Adrenal gland (tissue), 12 donors: ENCODE data around the gene EPB42. TPM values are rescaled to one million over a fixed set of nuclear protein-coding genes. Genes with fewer than 3 reads are reported as not detected.
"Not testable (repeated sequence)": the region's sequence is repeated elsewhere in the genome, so short reads cannot be mapped to it uniquely, and the experiment has no call there.

ENCODE experiments used
- DNase-seq, 7 donors: peaks; one replicate each; pipeline ENCODE4 v3.0.0-alpha.2; 2019 to 2020
- H3K27ac ChIP-seq, 5 donors: fragments of 200-600 bp; sonication (generic) in 4 of 5; 1 replicate in 3 of 5; 2 replicates in 2 of 5; pipeline versions ENCODE4 v1.5.1 to v1.8.0; 2016 to 2020; ENCODE audit warnings: mild to moderate bottlenecking in 1 of 5
- H3K27me3 ChIP-seq: fragments of 200-600 bp; 2 replicates; pipeline ENCODE4 v1.8.0; 2021
- H3K36me3 ChIP-seq, 2 donors: fragments of 200-600 bp; replicated peaks in 1 of 2; 1 replicate in 1 of 2; 2 replicates in 1 of 2; pipeline versions ENCODE4 v1.5.1 to v1.8.0; 2018 to 2022
- H3K4me1 ChIP-seq, 2 donors: fragments of 200-600 bp; replicated peaks in 1 of 2; 1 replicate in 1 of 2; 2 replicates in 1 of 2; pipeline versions ENCODE4 v1.5.1 to v1.8.0; 2018 to 2021
- H3K4me3 ChIP-seq, 4 donors: fragments of 200-600 bp; sonication (generic) in 3 of 4; one replicate each; pipeline ENCODE4 v1.5.1; 2016 to 2018
- H3K9me3 ChIP-seq, 3 donors: fragments of 200-600 bp; sonication (generic) in 1 of 3; replicated peaks in 1 of 3; 1 replicate in 2 of 3; 2 replicates in 1 of 3; pipeline versions ENCODE4 v1.5.1 to v1.8.0; 2016 to 2021
- CTCF ChIP-seq, 6 experiments: fragments of 450-650 bp in 4 of 6; fragments of 200-600 bp in 2 of 6; sonication (generic) in 1 of 6; IDR thresholded peaks; 1 replicate in 5 of 6; 2 replicates in 1 of 6; pipeline versions ENCODE4 v1.5.1 to v1.8.0; 2016 to 2021; ENCODE audit warnings: antibody characterized with exemption in 6 of 6, mild to moderate bottlenecking in 2 of 6, moderate library complexity in 1 of 6
- POLR2A ChIP-seq, 2 donors: fragments of 450-650 bp; IDR thresholded peaks; one replicate each; pipeline ENCODE4 v1.6.1; 2017; ENCODE audit warnings: antibody characterized with exemption in 2 of 2, mild to moderate bottlenecking in 2 of 2, moderate library complexity in 1 of 2
- WGBS, 4 donors: extraction: QIAGEN DNeasy Blood & Tissue Kit in 2 of 4; methylation state at CpG; one replicate each; pipeline versions ENCODE4 v1.1.5 to v1.1.7; 2013 to 2017; 5-methylcytosine and 5-hydroxymethylcytosine counted together
- intact Hi-C, 2 donors: fragments of 100-400 bp; cut with DNase I; formaldehyde crosslinking; loops; one replicate each; pipeline versions ENCODE4 v1.14.1 to v1.15.0; 2022 to 2023
- polyA plus RNA-seq, 3 donors: library from polyadenylated mRNA; stranded (reverse); fragments of 200-250 nt in 2 of 3; fragments of 350-450 nt in 1 of 3; fragmentation: Illumina TruSeq in 1 of 3; extraction: RNeasy Lipid Tissue Mini Kit (QIAGEN cat#74804) in 1 of 3; gene quantifications; one replicate each; pipeline ENCODE4 v1.2.3, GENCODE V29; 2013 to 2014
- total RNA-seq, 9 donors: library from RNA; depleted of rRNA in 4 of 9; stranded (reverse); fragments of >200 nt in 4 of 9; fragments of 120-200 nt in 1 of 9; fragmentation: NEBNext Ultra II Directional in 1 of 9; extraction: Animal tissue kit (Norgen Biotek cat#: 25700) in 1 of 9; gene quantifications; one replicate each; pipeline versions ENCODE4 v1.1.0 to v1.2.4, GENCODE V29; 2013 to 2023
- donor health status: healthy with polysubstance abuse.
- donor health status: Bipolar disorder and iron deficiency.
- donor health status: DM: yes; HTN: yes; CAD: no.
- donor health status: DM: no; HTN: no; CAD: no.
- donor health status: DM: no; HTN: no; CAD: no.
- donor health status: DM: yes; HTN: yes; CAD: no.

EPB42 gene
- total and polyA plus RNA-seq, 12 donors = 0.10 to 4.7 (median 0.45) TPM; not detected in 9

GRCh38 chr15:43184407-43185124 lies 36.3 kb downstream of the EPB42 start:
- peak overlapping the region in 3 of 5 donors; percentile 85 to 95 (median 88) for H3K27ac ChIP-seq
- H3K27me3 ChIP-seq = no peaks in the 10 kb centered on the region
- intact Hi-C loops = no loop called here
- DNase-seq = no peak
- H3K4me3 ChIP-seq = peak overlapping the region in 1 of 4 donors; percentile 79
- WGBS, 4 donors = 75 to 82% (median 80%) methylated on average over 9 of the region's 9 CpGs
- H3K4me1 ChIP-seq = peaks cover 5 to 27% of the 10 kb centered on the region in 2 donors
- TF ChIP-seq POLR2A (IDR thresholded peaks at IDR 0.05) (no peak), CTCF (IDR thresholded peaks at IDR 0.05) (no peak)
- peaks cover 0 to 3% of the 10 kb centered on the region in 2 donors for H3K36me3 ChIP-seq
- H3K9me3 ChIP-seq = no peaks in the 10 kb centered on the region

GRCh38 chr15:43183270-43183669 lies 37.5 kb downstream of the EPB42 start:
- Histone ChIP-seq H3K4me1 (peaks cover 5 to 27% of the 10 kb centered on the region in 2 donors), H3K4me3 (no peak overlapping the region), H3K9me3 (no peaks in the 10 kb centered on the region), H3K27me3 (no peaks in the 10 kb centered on the region), H3K27ac (no peak overlapping the region), H3K36me3 (no peaks in the 10 kb centered on the region)
- DNase-seq = no peak
- TF ChIP-seq POLR2A (IDR thresholded peaks at IDR 0.05) (no peak), CTCF (IDR thresholded peaks at IDR 0.05) (no peak)
- WGBS, 4 donors = 41 to 47% (median 43%) methylated on average over 3 of the region's 3 CpGs
- intact Hi-C loops = no loop called here

GRCh38 chr15:43177147-43177546 lies 43.7 kb downstream of the EPB42 start:
- H3K4me3 ChIP-seq, intact Hi-C loops, H3K27me3 ChIP-seq, H3K9me3 ChIP-seq, DNase-seq, H3K27ac ChIP-seq, H3K36me3 ChIP-seq, H3K4me1 ChIP-seq: not testable (repeated sequence)
- WGBS, 4 donors = 96 to 98% (median 98%) methylated on average over 2 of the region's 2 CpGs

GRCh38 chr15:43175656-43176309 lies 45.0 kb downstream of the EPB42 start:
- H3K36me3 ChIP-seq, intact Hi-C loops: not testable (repeated sequence)
- 96 to 98% (median 97%) methylated on average over 17 to 23 of the region's 25 CpGs for WGBS, 4 donors

GRCh38 chr15:43169888-43170287 lies 50.9 kb downstream of the EPB42 start:
- no peak for TF ChIP-seq POLR2A (IDR thresholded peaks at IDR 0.05)
- no peak for TF ChIP-seq CTCF (IDR thresholded peaks at IDR 0.05)

More at GRCh38 chr15:43175656-43176309, 45.0 kb downstream of the EPB42 start:
- not testable (repeated sequence) for H3K9me3 ChIP-seq, H3K27me3 ChIP-seq, H3K4me1 ChIP-seq, H3K4me3 ChIP-seq, DNase-seq, H3K27ac ChIP-seq

More at GRCh38 chr15:43169888-43170287, 50.9 kb downstream of the EPB42 start:
- 71 to 82% (median 74%) methylated on average over 4 of the region's 4 CpGs for WGBS, 4 donors
- Histone ChIP-seq H3K9me3 (no peaks in the 10 kb centered on the region), H3K4me1 (no peaks in the 10 kb centered on the region), H3K4me3 (no peak overlapping the region), H3K27me3 (no peaks in the 10 kb centered on the region), H3K36me3 (peaks cover 0 to 12% of the 10 kb centered on the region in 2 donors), H3K27ac (no peak overlapping the region)
- intact Hi-C loops = no loop called here
- DNase-seq = no peak
